Heart right ventricle (tissue), 16 donors: Measurements from ENCODE around the gene ESPNL. TPM values are rescaled to one million over a fixed set of nuclear protein-coding genes. Genes with fewer than 3 reads are reported as not detected.
A peak's percentile ranks its signal among the peaks of the same experiment; 100 is the strongest.

Experiments
- ATAC-seq, 8 donors: fragments of 200-7000 bp; cut with Tn5 transposase; one replicate each; pipeline ENCODE4 v1.9.1; 2020; ENCODE audit warnings: mild to moderate bottlenecking in 8 of 8, moderate library complexity in 8 of 8, moderate number of reproducible peaks in 1 of 8
- DNase-seq, 2 donors: peaks; one replicate each; pipeline ENCODE4 v3.0.0-alpha.2; 2020
- H3K27ac ChIP-seq, 10 donors: fragments of 200-600 bp; sonication (generic) in 2 of 10; one replicate each; pipeline versions ENCODE4 v1.5.0 to v1.8.0; 2020 to 2022; ENCODE audit warnings: mild to moderate bottlenecking in 3 of 10
- H3K27me3 ChIP-seq, 7 donors: fragments of 200-600 bp; one replicate each; pipeline ENCODE4 v1.8.0; 2021 to 2022; ENCODE audit warnings: mild to moderate bottlenecking in 2 of 7
- H3K36me3 ChIP-seq, 9 donors: fragments of 200-600 bp; sonication (generic) in 1 of 9; one replicate each; pipeline versions ENCODE4 v1.5.0 to v1.8.0; 2020 to 2022; ENCODE audit warnings: mild to moderate bottlenecking in 2 of 9
- H3K4me1 ChIP-seq, 9 donors: fragments of 200-600 bp; sonication (generic) in 1 of 9; one replicate each; pipeline versions ENCODE4 v1.5.0 to v1.8.0; 2020 to 2022; ENCODE audit warnings: mild to moderate bottlenecking in 4 of 9
- H3K4me3 ChIP-seq, 10 donors: fragments of 200-600 bp; sonication (generic) in 2 of 10; one replicate each; pipeline versions ENCODE4 v1.5.0 to v1.8.0; 2020 to 2022; ENCODE audit warnings: mild to moderate bottlenecking in 7 of 10, moderate library complexity in 2 of 10
- H3K9me3 ChIP-seq, 11 donors: fragments of 200-600 bp in 10 of 11; sonication (generic) in 2 of 11; one replicate each; pipeline versions ENCODE4 v1.5.0 to v1.8.0; 2013 to 2022; ENCODE audit warnings: mild to moderate bottlenecking in 2 of 11, control low read depth in 1 of 11, moderate library complexity in 1 of 11
- WGBS, 2 donors: extraction: QIAGEN DNeasy Blood & Tissue Kit; methylation state at CpG; one replicate each; pipeline ENCODE4 v1.1.7; 2013; ENCODE audit warnings: inconsistent platforms in 1 of 2; 5-methylcytosine and 5-hydroxymethylcytosine counted together
- intact Hi-C, 10 donors: fragments of 100-400 bp; cut with DNase I; formaldehyde crosslinking; loops; one replicate each; pipeline versions ENCODE4 v1.11.1 to v1.14.2; 2022
- polyA plus RNA-seq, 2 donors: library from polyadenylated mRNA; stranded (reverse); fragments of 200-250 nt; gene quantifications; one replicate each; pipeline ENCODE4 v1.2.3, GENCODE V29; 2013
- total RNA-seq, 10 donors: library from RNA; stranded (reverse); fragmentation: NEBNext Ultra II Directional in 3 of 10; extraction: Animal tissue kit (Norgen Biotek cat#: 25700) in 3 of 10; gene quantifications; one replicate each; pipeline versions ENCODE4 v1.2.1 to v1.2.4, GENCODE V29; 2021 to 2023
- TF ChIP-seq, protein P1 (sequence below), 9 donors: fragments of 200-600 bp; sonication (generic) in 2 of 9; IDR thresholded peaks; one replicate each; pipeline versions ENCODE4 v1.5.0 to v1.8.0; 2021 to 2022; ENCODE audit warnings: antibody characterized with exemption in 9 of 9, mild to moderate bottlenecking in 5 of 9, moderate library complexity in 1 of 9
- donor health status: Arrhythmogenic right ventricular cardiomyopathy.
- donor health status: ischemic (EF 13 %, LVEDD 7.1; RV severe dilation, severe dysfunction).
- donor health status: healthy with polysubstance abuse.
- donor health status: DM: no; HTN: yes; CAD: no.
- donor health status: DM: no; HTN: no; CAD: no.
- donor health status: ischemic (EF 25% LVEDD 6.9; RV normal size, moderate dysfunction).
- donor health status: ischemic (EF 25% LVEDD 5.7; RV mildly dilated, moderate dysfunction).
- donor health status: healthy.
- donor health status: DM: yes; HTN: yes; CAD: no.
- donor health status: Ischemic cardiomyopathy.
- donor health status: ischemic (EF 35%, LVEDD 5.7; RV mildly dilated, moderate dysfunction).
- donor health status: nonischemic (EF 11% LVEDD 7.7; RV severe dilation, severe dysfunction).
- donor health status: DM: yes; HTN: yes; CAD: no.
- donor health status: PGD.
- donor health status: ischemic (EF 29% LVEDD 5.4; RV normal size, mild dysfunction).
- donor health status: nonischemic (EF 23%, LVEDD 6.1; RV moderate dilation, normal function).

The ESPNL gene
- total and polyA plus RNA-seq, 12 donors: 0.01 to 1.7 (median 0.33) TPM; not detected in 2

DNA sequence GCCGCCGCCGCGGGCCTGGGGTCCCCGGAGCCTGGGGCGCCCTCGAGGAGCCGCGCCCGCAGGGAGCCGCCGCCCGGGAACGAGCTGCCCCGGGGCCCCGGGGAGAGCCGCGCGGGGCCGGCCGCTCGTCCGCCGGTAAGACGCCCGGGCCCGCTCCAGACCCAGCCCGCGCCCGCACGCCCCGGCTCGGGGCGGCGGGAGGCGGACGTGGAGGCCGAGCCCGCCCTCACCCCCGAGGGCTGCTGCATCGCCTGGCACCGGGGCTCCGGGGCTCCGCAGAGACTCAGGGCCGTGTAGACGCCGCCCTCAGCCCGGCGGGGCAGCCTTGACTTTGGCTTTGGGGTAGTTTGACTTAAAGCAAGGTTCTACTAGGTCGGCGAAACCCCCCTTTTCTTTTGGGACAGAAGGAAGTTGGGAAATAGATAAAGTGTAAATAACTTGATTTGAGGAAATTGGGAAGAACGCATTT lies 59.0 kb downstream of the ESPNL start:
- ATAC-seq (no peak), DNase-seq (peak; percentile 3 to 12)
- peaks cover 0 to 35% (median 10%) of the 10 kb centered on the region in 9 donors for H3K4me1 ChIP-seq
- TF ChIP-seq, protein P1, sequence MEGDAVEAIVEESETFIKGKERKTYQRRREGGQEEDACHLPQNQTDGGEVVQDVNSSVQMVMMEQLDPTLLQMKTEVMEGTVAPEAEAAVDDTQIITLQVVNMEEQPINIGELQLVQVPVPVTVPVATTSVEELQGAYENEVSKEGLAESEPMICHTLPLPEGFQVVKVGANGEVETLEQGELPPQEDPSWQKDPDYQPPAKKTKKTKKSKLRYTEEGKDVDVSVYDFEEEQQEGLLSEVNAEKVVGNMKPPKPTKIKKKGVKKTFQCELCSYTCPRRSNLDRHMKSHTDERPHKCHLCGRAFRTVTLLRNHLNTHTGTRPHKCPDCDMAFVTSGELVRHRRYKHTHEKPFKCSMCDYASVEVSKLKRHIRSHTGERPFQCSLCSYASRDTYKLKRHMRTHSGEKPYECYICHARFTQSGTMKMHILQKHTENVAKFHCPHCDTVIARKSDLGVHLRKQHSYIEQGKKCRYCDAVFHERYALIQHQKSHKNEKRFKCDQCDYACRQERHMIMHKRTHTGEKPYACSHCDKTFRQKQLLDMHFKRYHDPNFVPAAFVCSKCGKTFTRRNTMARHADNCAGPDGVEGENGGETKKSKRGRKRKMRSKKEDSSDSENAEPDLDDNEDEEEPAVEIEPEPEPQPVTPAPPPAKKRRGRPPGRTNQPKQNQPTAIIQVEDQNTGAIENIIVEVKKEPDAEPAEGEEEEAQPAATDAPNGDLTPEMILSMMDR (IDR thresholded peaks at IDR 0.05): no peak
- no peaks in the 10 kb centered on the region for H3K9me3 ChIP-seq
- H3K36me3 ChIP-seq: no peaks in the 10 kb centered on the region
- H3K27me3 ChIP-seq: peaks cover 8 to 52% (median 48%) of the 10 kb centered on the region in 7 donors
- intact Hi-C loops: no loop called here
- H3K4me3 ChIP-seq: peak overlapping the region in 8 of 10 donors; percentile 8 to 42 (median 31)
- 3% methylated on average over 40 to 52 of the region's 52 CpGs for WGBS, 2 donors
- H3K27ac ChIP-seq: no peak overlapping the region

DNA sequence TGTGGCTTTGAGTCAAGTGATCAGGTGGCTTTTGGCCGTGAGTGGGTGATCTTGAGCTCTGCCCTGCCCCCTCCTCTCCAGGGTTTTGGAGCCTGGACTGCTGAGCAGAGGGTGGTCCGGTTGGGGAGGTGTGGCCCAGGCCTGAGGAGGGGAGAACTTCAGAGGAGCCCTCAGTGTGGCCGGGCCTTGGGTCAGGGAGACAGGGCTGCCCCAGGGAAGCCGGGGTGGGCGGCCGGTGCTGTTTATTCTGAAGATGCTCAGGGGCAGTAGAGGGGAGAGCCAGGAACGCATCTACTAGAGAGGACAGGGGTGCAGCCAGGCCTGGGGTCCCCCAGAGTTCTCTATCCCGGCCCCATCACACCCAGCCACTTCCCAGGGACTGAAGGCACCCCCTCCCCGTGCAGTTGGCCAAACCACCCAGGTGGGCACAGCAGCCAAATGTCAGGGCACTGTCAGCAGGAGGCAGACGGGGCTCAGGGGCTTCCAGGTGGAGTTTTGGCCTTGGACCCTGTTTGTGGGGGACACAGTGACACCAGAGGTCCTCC lies 59.6 kb downstream of the ESPNL start:
- H3K9me3 ChIP-seq: no peaks in the 10 kb centered on the region
- no peaks in the 10 kb centered on the region for H3K36me3 ChIP-seq
- H3K4me1 ChIP-seq: peaks cover 0 to 34% (median 10%) of the 10 kb centered on the region in 9 donors
- no peak overlapping the region for H3K27ac ChIP-seq
- peak overlapping the region in 1 of 10 donors; percentile 42 for H3K4me3 ChIP-seq
- intact Hi-C loops: loop anchor here in 3 of 10 donors (5.0 to 10.0 kb wide), 2 partner anchors 103 to 105 kb away; no protein-coding TSS in a partner anchor
- TF ChIP-seq, protein P1 (IDR thresholded peaks at IDR 0.05): no peak
- DNase-seq (peak; percentile 2 to 16), ATAC-seq (no peak)
- H3K27me3 ChIP-seq: peaks cover 8 to 58% (median 52%) of the 10 kb centered on the region in 7 donors
- WGBS, 2 donors: 52 to 59% methylated on average over 10 of the region's 10 CpGs

DNA sequence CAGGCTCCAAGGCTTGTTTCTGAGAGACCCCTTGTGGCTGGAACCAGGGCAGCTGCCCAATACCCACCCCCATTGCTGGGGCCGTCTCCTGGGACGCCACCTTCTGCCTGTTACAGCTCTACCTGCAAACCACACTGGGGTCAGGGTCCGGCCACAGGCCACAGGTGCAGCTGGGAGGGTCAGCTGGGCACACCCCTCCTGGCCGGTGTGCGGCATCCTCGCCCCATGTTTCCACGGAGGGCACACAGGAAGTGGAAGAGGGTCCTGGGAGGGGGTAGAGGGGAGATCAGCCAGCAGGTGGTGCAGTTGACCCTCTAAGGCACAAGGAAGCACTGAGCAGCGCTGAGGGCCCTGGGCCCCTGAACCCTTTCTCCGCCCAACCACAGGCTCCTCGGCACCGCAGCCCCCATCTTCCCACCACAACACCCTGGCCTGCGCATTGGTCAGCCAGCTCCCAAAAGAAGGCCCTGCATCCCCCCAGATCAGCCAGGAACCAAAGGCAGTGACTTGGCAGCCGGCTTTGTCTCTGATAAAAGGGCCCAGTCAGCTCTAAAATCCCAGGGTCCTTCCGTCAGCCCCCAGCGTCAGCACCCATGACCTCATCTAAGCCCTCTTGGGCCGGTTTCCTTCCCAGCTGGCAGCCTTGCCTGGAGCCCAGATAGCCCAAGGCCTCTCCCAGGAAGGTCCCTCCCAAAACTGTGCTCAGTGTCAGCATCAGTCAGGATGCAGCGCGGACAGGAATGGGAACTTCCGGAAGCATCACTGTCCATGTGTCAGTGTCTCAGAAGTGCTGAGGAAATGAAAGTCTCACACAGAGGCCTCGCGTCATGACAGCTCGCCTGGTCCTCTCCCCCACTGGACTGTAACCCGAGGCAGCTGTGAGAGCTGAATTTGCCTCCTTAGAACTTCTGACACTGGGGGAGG lies 60.3 kb downstream of the ESPNL start:
- ATAC-seq (peak in 3 of 8 donors; percentile 13 to 39 (median 24)), DNase-seq (peak; percentile 9 to 14)
- Histone ChIP-seq H3K4me3 (no peak overlapping the region), H3K9me3 (no peaks in the 10 kb centered on the region), H3K27me3 (peaks cover 8 to 63% (median 53%) of the 10 kb centered on the region in 7 donors), H3K4me1 (peaks cover 0 to 29% (median 9%) of the 10 kb centered on the region in 9 donors), H3K27ac (no peak overlapping the region), H3K36me3 (no peaks in the 10 kb centered on the region)
- TF ChIP-seq, protein P1 (IDR thresholded peaks at IDR 0.05): peak in 5 of 9 donors; percentile 19 to 41 (median 32)
- intact Hi-C loops: loop anchor here in 3 of 10 donors (5.0 to 10.0 kb wide), 2 partner anchors 102 to 104 kb away; no protein-coding TSS in a partner anchor
- WGBS, 2 donors: 48 to 55% methylated on average over 22 to 23 of the region's 23 CpGs
